IMR-90 (cell line): ENCODE results near the gene LRRC19. TPM values are rescaled to one million over a fixed set of nuclear protein-coding genes. Genes with fewer than 3 reads are reported as not detected.

Source experiments
- ATAC-seq: fragments of 200-7000 bp; cut with Tn5 transposase; 2 replicates; pipeline ENCODE4 v1.9.1; 2020; ENCODE audit warnings: low read depth, mild to moderate bottlenecking, moderate library complexity
- BruUV-seq: library from RNA; stranded (reverse); fragments of 400-500 nt; replicated peaks from 2 replicates; lab custom pipeline; 2021; lab: Mats Ljungman, UMichigan
- CTCF ChIA-PET: fragments of 300-600 bp; formaldehyde crosslinking; extraction: SDS; loops from one replicate; lab custom pipeline; 2021; ENCODE audit warnings: antibody characterized with exemption; lab: Yijun Ruan, JAX
- POLR2A ChIA-PET: fragments of 300-600 bp; sonication (Branson Sonifier 250); formaldehyde crosslinking; loops from one replicate; lab custom pipeline; 2022; ENCODE audit warnings: antibody characterized with exemption; ENCODE audit not compliant: unreplicated experiment; lab: Charles Lee
- DNase-seq: peaks from one replicate; pipeline ENCODE4 v3.0.0; 2013
- H2AFZ ChIP-seq: replicated peaks from 2 replicates; pipeline ENCODE3; 2013; ENCODE audit warnings: low read length, mild to moderate bottlenecking; ENCODE audit not compliant: poor library complexity
- H2AK5ac ChIP-seq: 2 replicates; pipeline ENCODE4 v1.6.1; 2013; ENCODE audit warnings: low read depth, low read length, inconsistent platforms
- H2AK9ac ChIP-seq: replicated peaks from 2 replicates; pipeline ENCODE3; 2013; ENCODE audit warnings: mild to moderate bottlenecking, low read depth, low read length, moderate library complexity; ENCODE audit not compliant: poor library complexity
- H2BK120ac ChIP-seq: 2 replicates; pipeline ENCODE4 v1.6.1; 2013; ENCODE audit warnings: low read depth, low read length, inconsistent platforms
- H2BK15ac ChIP-seq: 3 replicates; pipeline ENCODE4 v1.6.1; 2013; ENCODE audit warnings: low read depth, low read length, inconsistent platforms
- H2BK20ac ChIP-seq: 2 replicates; pipeline ENCODE4 v1.6.1; 2013; ENCODE audit warnings: low read depth, mild to moderate bottlenecking, inconsistent platforms, low read length, moderate library complexity
- H2BK5ac ChIP-seq: 2 replicates; pipeline ENCODE4 v1.6.1; 2013; ENCODE audit warnings: mild to moderate bottlenecking, low read depth, low read length, inconsistent platforms; ENCODE audit not compliant: poor library complexity, severe bottlenecking
- H3K14ac ChIP-seq: replicated peaks from 2 replicates; pipeline ENCODE4 v1.6.1; 2013; ENCODE audit warnings: low read depth, low read length, inconsistent platforms
- H3K18ac ChIP-seq: 2 replicates; pipeline ENCODE4 v1.6.1; 2013; ENCODE audit warnings: low read depth, low read length, control low read depth
- H3K23ac ChIP-seq: 2 replicates; pipeline ENCODE4 v1.6.1; 2013; ENCODE audit warnings: low read depth, low read length, inconsistent platforms
- H3K27ac ChIP-seq: 2 replicates; pipeline ENCODE4 v1.5.1; 2013; ENCODE audit warnings: mild to moderate bottlenecking, control low read depth, low read length; ENCODE audit not compliant: insufficient read depth
- H3K27me3 ChIP-seq: 2 replicates; pipeline ENCODE4 v1.6.1; 2013; ENCODE audit warnings: low read length; ENCODE audit not compliant: control insufficient read depth, insufficient read depth
- H3K36me3 ChIP-seq: 2 replicates; pipeline ENCODE4 v1.6.1; 2013; ENCODE audit warnings: low read length, mixed read lengths; ENCODE audit not compliant: control insufficient read depth, insufficient read depth
- H3K4ac ChIP-seq: 2 replicates; pipeline ENCODE4 v1.6.1; 2013; ENCODE audit warnings: low read depth, low read length, inconsistent platforms
- H3K4me1 ChIP-seq: 2 replicates; pipeline ENCODE4 v1.6.1; 2013; ENCODE audit warnings: low read length, mixed read lengths; ENCODE audit not compliant: control insufficient read depth, insufficient read depth
- H3K4me2 ChIP-seq: 2 replicates; pipeline ENCODE4 v1.6.1; 2013; ENCODE audit warnings: low read depth, mild to moderate bottlenecking, control low read depth, low read length, moderate library complexity
- H3K4me3 ChIP-seq: 2 replicates; pipeline ENCODE4 v1.5.1; 2013; ENCODE audit warnings: low read depth, mild to moderate bottlenecking, control low read depth, low read length, moderate library complexity; ENCODE audit not compliant: insufficient read depth
- H3K56ac ChIP-seq: 2 replicates; pipeline ENCODE4 v1.6.1; 2013; ENCODE audit warnings: low read length, inconsistent platforms; ENCODE audit not compliant: insufficient read depth; ENCODE audit errors: extremely low read depth
- H3K79me1 ChIP-seq, 2 experiments: 2 replicates each; pipeline ENCODE4 v1.6.1; 2013; ENCODE audit warnings: low read length in 2 of 2, inconsistent platforms in 1 of 2, low read depth in 1 of 2
- H3K9ac ChIP-seq: 2 replicates; pipeline ENCODE4 v1.6.1; 2013; ENCODE audit warnings: low read depth, low read length, control low read depth
- H3K9me1 ChIP-seq: 2 replicates; pipeline ENCODE4 v1.6.1; 2013; ENCODE audit warnings: low read length, inconsistent platforms; ENCODE audit not compliant: insufficient read depth
- H3K9me3 ChIP-seq: 2 replicates; pipeline ENCODE4 v1.6.1; 2013; ENCODE audit warnings: low read length; ENCODE audit not compliant: control insufficient read depth, insufficient read depth
- H4K20me1 ChIP-seq: 2 replicates; pipeline ENCODE4 v1.6.1; 2013; ENCODE audit warnings: low read length, inconsistent platforms; ENCODE audit not compliant: insufficient read depth
- H4K5ac ChIP-seq: 2 replicates; pipeline ENCODE4 v1.6.1; 2013; ENCODE audit warnings: mild to moderate bottlenecking, low read depth, low read length, control low read depth
- H4K8ac ChIP-seq, 2 experiments: 2 replicates each; pipeline ENCODE4 v1.6.1; 2013; ENCODE audit warnings: low read depth in 2 of 2, low read length in 2 of 2, control low read depth in 1 of 2, inconsistent platforms in 1 of 2
- H4K91ac ChIP-seq: 2 replicates; pipeline ENCODE4 v1.6.1; 2013; ENCODE audit warnings: low read depth, low read length, inconsistent platforms; ENCODE audit not compliant: insufficient read depth
- BHLHE40 ChIP-seq: fragments of 150-350 bp; IDR thresholded peaks from 2 replicates; pipeline ENCODE4 v1.6.1; 2016; ENCODE audit warnings: mild to moderate bottlenecking, low read depth, low read length
- CEBPB ChIP-seq: IDR thresholded peaks from 2 replicates; pipeline ENCODE4 v1.6.1; 2012; ENCODE audit warnings: low read depth, low read length, improper control_type of control experiment
- CHD1 ChIP-seq: IDR thresholded peaks from 2 replicates; pipeline ENCODE4 v1.6.1; 2012; ENCODE audit warnings: low read depth, low read length, improper control_type of control experiment
- CTCF ChIP-seq: conservative IDR thresholded peaks from 2 replicates; pipeline ENCODE4 v1.5.1; 2012; ENCODE audit warnings: mild to moderate bottlenecking, low read depth, low read length, improper control_type of control experiment
- FOS ChIP-seq: fragments of 150-350 bp; IDR thresholded peaks from 2 replicates; pipeline ENCODE4 v1.6.1; 2016; ENCODE audit warnings: low read depth, low read length
- MAFK ChIP-seq: IDR thresholded peaks from 2 replicates; pipeline ENCODE4 v1.6.1; 2012; ENCODE audit warnings: low read depth, low read length, improper control_type of control experiment
- MXI1 ChIP-seq: IDR thresholded peaks from 2 replicates; pipeline ENCODE4 v1.6.1; 2012; ENCODE audit warnings: low read depth, mild to moderate bottlenecking, low read length, moderate library complexity, borderline replicate concordance
- NFE2L2 ChIP-seq: fragments of 150-350 bp; IDR thresholded peaks from 2 replicates; pipeline ENCODE4 v1.6.1; 2016; ENCODE audit warnings: low read depth, mild to moderate bottlenecking, low read length
- RCOR1 ChIP-seq: IDR thresholded peaks from 2 replicates; pipeline ENCODE4 v1.6.1; 2012; ENCODE audit warnings: mild to moderate bottlenecking, low read length, improper control_type of control experiment; ENCODE audit not compliant: insufficient replicate concordance
- WGBS, 2 experiments: methylation state at CpG; one replicate each; pipeline versions ENCODE4 v1.1.5 to v1.1.7; 2013; ENCODE audit warnings: missing lambda C conversion rate in 2 of 2; ENCODE audit not compliant: insufficient read length in 1 of 2; ENCODE audit errors: extremely low coverage in 2 of 2; 5-methylcytosine and 5-hydroxymethylcytosine counted together
- dilution Hi-C: fragments of 300-500 bp; cut with HindIII; formaldehyde crosslinking; loops from one replicate; pipeline ENCODE4 v1.14.3; 2018; ENCODE audit warnings: low sequenced_read_pairs; ENCODE audit not compliant: unreplicated experiment
- in situ Hi-C: fragments of 300-500 bp; cut with MboI; formaldehyde crosslinking; loops from 3 replicates; pipeline ENCODE4 v1.14.3; 2019; ENCODE audit warnings: low sequenced_read_pairs, inconsistent platforms, mixed read lengths
- intact Hi-C: fragments of 100-400 bp; cut with micrococcal nuclease; formaldehyde crosslinking; loops from 2 replicates; pipeline ENCODE4 v1.10.0; 2022
- polyA plus RNA-seq, 3 experiments: library from polyadenylated mRNA; depleted of rRNA; stranded (reverse); fragments of >200 nt; gene quantifications; 2 replicates each; pipeline ENCODE4 v1.2.3, GENCODE V29; 2012; ENCODE audit warnings: low replicate concordance in 1 of 3
- total RNA-seq: library from RNA; depleted of rRNA; stranded (reverse); fragments of >200 nt; gene quantifications from 2 replicates; pipeline ENCODE4 v1.2.3, GENCODE V29; 2012
- TF ChIP-seq, protein P1 (sequence below): fragments of 150-350 bp; IDR thresholded peaks from 2 replicates; pipeline ENCODE4 v1.6.1; 2016; ENCODE audit warnings: low read depth, mild to moderate bottlenecking, low read length, moderate library complexity, borderline replicate concordance
- TF ChIP-seq, protein P2 (sequence below): fragments of 150-350 bp; IDR thresholded peaks from 2 replicates; pipeline ENCODE4 v1.6.1; 2017; ENCODE audit warnings: mild to moderate bottlenecking, antibody characterized with exemption, low read length, low read depth

LRRC19 gene
- total and polyA plus RNA-seq, 2 of the 4 experiments (the other 2 are of a cell fraction): not detected

DNA sequence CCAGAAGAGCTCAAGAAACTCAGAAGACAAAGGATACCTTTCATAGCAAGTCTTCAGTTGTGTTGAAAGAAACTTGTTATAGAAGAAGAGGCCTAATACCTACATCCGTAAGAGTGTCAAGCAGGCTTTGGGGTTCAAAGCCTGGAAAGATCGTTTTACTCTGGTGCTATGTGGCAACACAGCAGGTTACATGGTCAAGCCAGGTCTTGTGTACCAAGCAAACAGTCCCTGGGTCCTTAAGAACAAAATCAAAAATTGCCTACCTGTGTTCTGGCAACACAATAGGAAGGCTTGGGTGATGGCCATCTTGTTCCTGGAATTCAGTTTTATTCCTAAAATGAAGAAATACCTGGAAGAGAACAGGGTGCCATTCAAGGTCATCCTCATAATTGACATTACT, 32.0 kb upstream of the LRRC19 start:
- H3K4me2 ChIP-seq: no peak overlapping the region

More for the DNA sequence above, 32.0 kb upstream of the LRRC19 start:
- H4K5ac ChIP-seq: peak overlapping the region; percentile 77; the same call in 1 of the 2 replicates
- ATAC-seq: no peak
- no peaks in the 10 kb centered on the region for H3K27me3 ChIP-seq
- TF ChIP-seq MXI1: no peak
- no peak for TF ChIP-seq CTCF
- no peak for TF ChIP-seq BHLHE40
- no peak for TF ChIP-seq FOS
- TF ChIP-seq MAFK: no peak
- no peak for TF ChIP-seq CEBPB
- TF ChIP-seq RCOR1: no peak
- no peak for TF ChIP-seq CHD1
- no peak for TF ChIP-seq NFE2L2
- TF ChIP-seq, protein P1, sequence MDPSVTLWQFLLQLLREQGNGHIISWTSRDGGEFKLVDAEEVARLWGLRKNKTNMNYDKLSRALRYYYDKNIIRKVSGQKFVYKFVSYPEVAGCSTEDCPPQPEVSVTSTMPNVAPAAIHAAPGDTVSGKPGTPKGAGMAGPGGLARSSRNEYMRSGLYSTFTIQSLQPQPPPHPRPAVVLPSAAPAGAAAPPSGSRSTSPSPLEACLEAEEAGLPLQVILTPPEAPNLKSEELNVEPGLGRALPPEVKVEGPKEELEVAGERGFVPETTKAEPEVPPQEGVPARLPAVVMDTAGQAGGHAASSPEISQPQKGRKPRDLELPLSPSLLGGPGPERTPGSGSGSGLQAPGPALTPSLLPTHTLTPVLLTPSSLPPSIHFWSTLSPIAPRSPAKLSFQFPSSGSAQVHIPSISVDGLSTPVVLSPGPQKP: no peak
- TF ChIP-seq, protein P2, sequence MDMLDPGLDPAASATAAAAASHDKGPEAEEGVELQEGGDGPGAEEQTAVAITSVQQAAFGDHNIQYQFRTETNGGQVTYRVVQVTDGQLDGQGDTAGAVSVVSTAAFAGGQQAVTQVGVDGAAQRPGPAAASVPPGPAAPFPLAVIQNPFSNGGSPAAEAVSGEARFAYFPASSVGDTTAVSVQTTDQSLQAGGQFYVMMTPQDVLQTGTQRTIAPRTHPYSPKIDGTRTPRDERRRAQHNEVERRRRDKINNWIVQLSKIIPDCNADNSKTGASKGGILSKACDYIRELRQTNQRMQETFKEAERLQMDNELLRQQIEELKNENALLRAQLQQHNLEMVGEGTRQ: no peak
- H3K27ac ChIP-seq: no peak overlapping the region
- no peak overlapping the region for H2AFZ ChIP-seq
- no peak overlapping the region for H4K8ac ChIP-seq
- H3K23ac ChIP-seq: no peak overlapping the region
- H3K9me1 ChIP-seq: no peaks in the 10 kb centered on the region
- H3K4me3 ChIP-seq: no peak overlapping the region
- H2AK5ac ChIP-seq: no peak overlapping the region
- intact Hi-C loops: loop anchor here (10.0 kb wide), 3 partner anchors 167 to 507 kb away; no protein-coding TSS in a partner anchor
- no peaks in the 10 kb centered on the region for H3K9me3 ChIP-seq
- ChIA-PET POLR2A (interaction anchor here (0.6 kb wide), 1 partner anchor 75 kb away, joined by 5 read pairs; no protein-coding TSS in a partner anchor), CTCF (interaction anchor here (0.6 kb wide), 1 partner anchor 87 kb away, joined by 3 read pairs; no protein-coding TSS in a partner anchor)
- H3K9ac ChIP-seq: no peak overlapping the region
- H3K56ac ChIP-seq: no peak overlapping the region
- no peak overlapping the region; the same call in 2 of the 3 replicates for H2BK15ac ChIP-seq
- DNase-seq: no peak
- H2BK20ac ChIP-seq: peak overlapping the region; percentile 7; the same call in 1 of the 2 replicates
- 100% methylated on average over 2 of the region's 2 CpGs; no CpG with 5 or more reads in 1 of the 2 experiments for WGBS, 2 experiments
- peak overlapping the region; percentile 45; the same call in 1 of the 2 replicates for H3K18ac ChIP-seq
- H4K91ac ChIP-seq: no peak overlapping the region
- H3K36me3 ChIP-seq: no peaks in the 10 kb centered on the region; the same call in 1 of the 2 replicates
- BruUV-seq: no TSS peak
- H2AK9ac ChIP-seq: no peak overlapping the region
- no peaks in the 10 kb centered on the region for H3K4me1 ChIP-seq
- H3K79me1 ChIP-seq: no peaks in the 10 kb centered on the region
- H3K4ac ChIP-seq: no peak overlapping the region
- H3K14ac ChIP-seq: no peak overlapping the region
- H2BK5ac ChIP-seq: no peak overlapping the region
- dilution Hi-C loops: no loop called here
- in situ Hi-C loops: loop anchor here (5.0 kb wide), 1 partner anchor 240 kb away; no protein-coding TSS in a partner anchor
- H2BK120ac ChIP-seq: 0 out of 2 replicates have a peak overlapping the region, but pooled peaks have one; percentile 1
- no peaks in the 10 kb centered on the region for H4K20me1 ChIP-seq
